Panc1 (cell line): Measurements from ENCODE around the gene NAA16. TPM values are rescaled to one million over a fixed set of nuclear protein-coding genes. Genes with fewer than 3 reads are reported as not detected.

Experiments
- ATAC-seq: fragments of 200-7000 bp; cut with Tn5 transposase; 2 replicates; pipeline ENCODE4 v1.9.1; 2020; ENCODE audit warnings: mild to moderate bottlenecking, moderate library complexity
- BruUV-seq: library from RNA; stranded (reverse); fragments of 400-500 nt; replicated peaks from 2 replicates; lab custom pipeline; 2021; lab: Mats Ljungman, UMichigan
- CTCF ChIA-PET: fragments of 300-600 bp; sonication (Branson Sonifier 250); formaldehyde crosslinking; loops from one replicate; lab custom pipeline; 2022; ENCODE audit warnings: antibody characterized with exemption; lab: Charles Lee
- POLR2A ChIA-PET: fragments of 300-600 bp; sonication (Branson Sonifier 250); formaldehyde crosslinking; loops from one replicate; lab custom pipeline; 2022; ENCODE audit warnings: antibody characterized with exemption; lab: Charles Lee
- DNase-seq: peaks from one replicate; pipeline ENCODE4 v3.0.0-alpha.2; 2010; ENCODE audit warnings: low read depth, low spot score
- H3K27ac ChIP-seq: 2 replicates; pipeline ENCODE4 v1.5.1; 2011; ENCODE audit warnings: mild to moderate bottlenecking, low read length, inconsistent platforms
- H3K27me3 ChIP-seq: fragments of 200-500 bp; sonication (Bioruptor generic); 2 replicates; pipeline ENCODE4 v1.6.0; 2014; ENCODE audit warnings: low read length, inconsistent platforms; ENCODE audit not compliant: control insufficient read depth, insufficient read depth
- H3K36me3 ChIP-seq: fragments of 200-500 bp; sonication (Bioruptor generic); 2 replicates; pipeline ENCODE4 v1.5.1; 2014; ENCODE audit warnings: inconsistent platforms, mild to moderate bottlenecking, low read length, moderate library complexity; ENCODE audit not compliant: control insufficient read depth, insufficient read depth
- H3K4me1 ChIP-seq: 2 replicates; pipeline ENCODE4 v1.5.1; 2011; ENCODE audit warnings: inconsistent platforms, mild to moderate bottlenecking, low read length, moderate library complexity; ENCODE audit not compliant: control insufficient read depth, insufficient read depth
- H3K4me3 ChIP-seq, 2 experiments: 2 replicates each; pipeline ENCODE4 v1.5.1; 2011 to 2012; ENCODE audit warnings: low read depth in 2 of 2, low read length in 2 of 2, mild to moderate bottlenecking in 2 of 2, inconsistent platforms in 1 of 2, moderate library complexity in 1 of 2
- H3K9me3 ChIP-seq: fragments of 200-500 bp; sonication (Bioruptor generic); 2 replicates; pipeline ENCODE4 v1.5.1; 2014; ENCODE audit warnings: low read depth, mild to moderate bottlenecking, inconsistent platforms, low read length, moderate library complexity; ENCODE audit not compliant: control insufficient read depth, insufficient read depth
- CTCF ChIP-seq: fragments of 450-650 bp; IDR thresholded peaks from 2 replicates; pipeline ENCODE4 v1.5.1; 2017; ENCODE audit warnings: mild to moderate bottlenecking
- POLR2AphosphoS5 ChIP-seq: IDR thresholded peaks from 2 replicates; pipeline ENCODE4 v1.6.1; 2012; ENCODE audit warnings: mild to moderate bottlenecking, low read depth, low read length, moderate library complexity
- REST ChIP-seq, 2 experiments: IDR thresholded peaks; 2 replicates each; pipeline ENCODE4 v1.6.1; 2011 to 2012; ENCODE audit warnings: low read depth in 2 of 2, control low read depth in 1 of 2, low read length in 1 of 2, mild to moderate bottlenecking in 1 of 2, moderate library complexity in 1 of 2; ENCODE audit not compliant: insufficient read depth in 1 of 2
- SIN3A ChIP-seq: IDR thresholded peaks from 2 replicates; pipeline ENCODE4 v1.6.1; 2012; ENCODE audit warnings: low read depth, mild to moderate bottlenecking, low read length, moderate library complexity, borderline replicate concordance; ENCODE audit not compliant: insufficient read depth
- TCF7L2 ChIP-seq: IDR thresholded peaks from 2 replicates; pipeline ENCODE4 v1.6.1; 2011; ENCODE audit warnings: mild to moderate bottlenecking, low read depth, low read length, inconsistent platforms
- in situ Hi-C: cut with HindIII; loops from 2 replicates; pipeline ENCODE4 v1.10.0; 2016; ENCODE audit warnings: low sequenced_read_pairs, low pct_unique_long_range_greater_than_20kb
- intact Hi-C: fragments of 100-400 bp; cut with micrococcal nuclease; formaldehyde crosslinking; loops from one replicate; pipeline ENCODE4 v1.10.0; 2022; ENCODE audit not compliant: unreplicated experiment
- total RNA-seq: library from RNA; stranded (reverse); gene quantifications from one replicate; pipeline ENCODE4 v1.2.1, GENCODE V29; 2021; ENCODE audit not compliant: unreplicated experiment

Gene NAA16
- total RNA-seq, 1 experiment from 2014 or later: 24.2 TPM

- no TSS peak for BruUV-seq
- no peak for DNase-seq
- H3K27me3 ChIP-seq: no peaks in the 10 kb centered on the region
- no peak for TF ChIP-seq TCF7L2
- no peak for TF ChIP-seq POLR2AphosphoS5
- TF ChIP-seq REST (IDR thresholded peaks at IDR 0.05; ENCODE audit: insufficient read depth in 1 of 2, low read depth in 2 of 2, low read length in 1 of 2): no peak
- TF ChIP-seq CTCF: no peak
- no peak for TF ChIP-seq SIN3A
- in situ Hi-C loops (no loop called here), intact Hi-C loops (no loop called here)
- H3K36me3 ChIP-seq: peaks cover 4% of the 10 kb centered on the region; the same call in 1 of the 2 replicates
- ATAC-seq: no peak
- no peak overlapping the region for H3K4me3 ChIP-seq
- no peak overlapping the region for H3K27ac ChIP-seq
- CTCF ChIA-PET: no interaction called here
- H3K9me3 ChIP-seq: no peaks in the 10 kb centered on the region
- H3K4me1 ChIP-seq: no peaks in the 10 kb centered on the region; the same call in 1 of the 2 replicates
- POLR2A ChIA-PET: no interaction called here
Measured at GRCh38 chr13:41332829-41333228, 21.8 kb downstream of the NAA16 start.

GRCh38 chr13:41334810-41335209 lies 23.7 kb downstream of the NAA16 start:
- ChIA-PET CTCF (no interaction called here), POLR2A (no interaction called here)
- TF ChIP-seq REST (IDR thresholded peaks at IDR 0.05; ENCODE audit: insufficient read depth in 1 of 2, low read depth in 2 of 2, low read length in 1 of 2): no peak
- TF ChIP-seq CTCF: no peak
- no peak for TF ChIP-seq SIN3A
- no peak for TF ChIP-seq POLR2AphosphoS5
- TF ChIP-seq TCF7L2: no peak
- Histone ChIP-seq H3K4me3 (no peak overlapping the region), H3K36me3 (peaks cover 2% of the 10 kb centered on the region; the same call in 1 of the 2 replicates), H3K4me1 (no peaks in the 10 kb centered on the region; the same call in 1 of the 2 replicates), H3K27ac (no peak overlapping the region), H3K9me3 (no peaks in the 10 kb centered on the region), H3K27me3 (no peaks in the 10 kb centered on the region)
- no peak for DNase-seq
- intact Hi-C loops: no loop called here
- no TSS peak for BruUV-seq
- in situ Hi-C loops: no loop called here
- no peak for ATAC-seq
